ENCODE data around the gene A1CF.

DNA sequence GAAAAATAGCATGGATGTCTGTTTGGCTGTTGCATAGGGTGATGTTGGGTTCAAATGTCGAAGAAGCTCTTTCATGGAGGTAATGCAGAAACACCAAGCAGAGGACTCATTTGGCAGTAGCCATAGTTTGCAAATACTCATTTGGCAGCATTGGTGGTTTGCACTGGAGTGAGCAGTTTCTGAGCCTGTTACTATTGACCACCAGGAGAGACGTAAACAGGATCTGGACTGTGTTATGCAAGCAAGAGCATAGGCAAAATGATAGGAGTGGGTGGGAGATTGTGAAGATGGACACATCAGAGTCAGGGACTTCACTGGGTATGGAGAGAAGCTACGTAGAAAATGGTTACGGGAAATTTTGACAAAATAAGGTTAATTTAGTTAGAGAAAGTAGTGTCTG, 22.9 kb upstream of the A1CF start:
- no peak for TF ChIP-seq POLR2AphosphoS5 (IDR thresholded peaks at IDR 0.05; ENCODE audit: low read depth)
- TF ChIP-seq, protein P1, sequence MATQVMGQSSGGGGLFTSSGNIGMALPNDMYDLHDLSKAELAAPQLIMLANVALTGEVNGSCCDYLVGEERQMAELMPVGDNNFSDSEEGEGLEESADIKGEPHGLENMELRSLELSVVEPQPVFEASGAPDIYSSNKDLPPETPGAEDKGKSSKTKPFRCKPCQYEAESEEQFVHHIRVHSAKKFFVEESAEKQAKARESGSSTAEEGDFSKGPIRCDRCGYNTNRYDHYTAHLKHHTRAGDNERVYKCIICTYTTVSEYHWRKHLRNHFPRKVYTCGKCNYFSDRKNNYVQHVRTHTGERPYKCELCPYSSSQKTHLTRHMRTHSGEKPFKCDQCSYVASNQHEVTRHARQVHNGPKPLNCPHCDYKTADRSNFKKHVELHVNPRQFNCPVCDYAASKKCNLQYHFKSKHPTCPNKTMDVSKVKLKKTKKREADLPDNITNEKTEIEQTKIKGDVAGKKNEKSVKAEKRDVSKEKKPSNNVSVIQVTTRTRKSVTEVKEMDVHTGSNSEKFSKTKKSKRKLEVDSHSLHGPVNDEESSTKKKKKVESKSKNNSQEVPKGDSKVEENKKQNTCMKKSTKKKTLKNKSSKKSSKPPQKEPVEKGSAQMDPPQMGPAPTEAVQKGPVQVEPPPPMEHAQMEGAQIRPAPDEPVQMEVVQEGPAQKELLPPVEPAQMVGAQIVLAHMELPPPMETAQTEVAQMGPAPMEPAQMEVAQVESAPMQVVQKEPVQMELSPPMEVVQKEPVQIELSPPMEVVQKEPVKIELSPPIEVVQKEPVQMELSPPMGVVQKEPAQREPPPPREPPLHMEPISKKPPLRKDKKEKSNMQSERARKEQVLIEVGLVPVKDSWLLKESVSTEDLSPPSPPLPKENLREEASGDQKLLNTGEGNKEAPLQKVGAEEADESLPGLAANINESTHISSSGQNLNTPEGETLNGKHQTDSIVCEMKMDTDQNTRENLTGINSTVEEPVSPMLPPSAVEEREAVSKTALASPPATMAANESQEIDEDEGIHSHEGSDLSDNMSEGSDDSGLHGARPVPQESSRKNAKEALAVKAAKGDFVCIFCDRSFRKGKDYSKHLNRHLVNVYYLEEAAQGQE (IDR thresholded peaks at IDR 0.05; ENCODE audit: unreplicated experiment) = no peak
- TF ChIP-seq, protein P2, sequence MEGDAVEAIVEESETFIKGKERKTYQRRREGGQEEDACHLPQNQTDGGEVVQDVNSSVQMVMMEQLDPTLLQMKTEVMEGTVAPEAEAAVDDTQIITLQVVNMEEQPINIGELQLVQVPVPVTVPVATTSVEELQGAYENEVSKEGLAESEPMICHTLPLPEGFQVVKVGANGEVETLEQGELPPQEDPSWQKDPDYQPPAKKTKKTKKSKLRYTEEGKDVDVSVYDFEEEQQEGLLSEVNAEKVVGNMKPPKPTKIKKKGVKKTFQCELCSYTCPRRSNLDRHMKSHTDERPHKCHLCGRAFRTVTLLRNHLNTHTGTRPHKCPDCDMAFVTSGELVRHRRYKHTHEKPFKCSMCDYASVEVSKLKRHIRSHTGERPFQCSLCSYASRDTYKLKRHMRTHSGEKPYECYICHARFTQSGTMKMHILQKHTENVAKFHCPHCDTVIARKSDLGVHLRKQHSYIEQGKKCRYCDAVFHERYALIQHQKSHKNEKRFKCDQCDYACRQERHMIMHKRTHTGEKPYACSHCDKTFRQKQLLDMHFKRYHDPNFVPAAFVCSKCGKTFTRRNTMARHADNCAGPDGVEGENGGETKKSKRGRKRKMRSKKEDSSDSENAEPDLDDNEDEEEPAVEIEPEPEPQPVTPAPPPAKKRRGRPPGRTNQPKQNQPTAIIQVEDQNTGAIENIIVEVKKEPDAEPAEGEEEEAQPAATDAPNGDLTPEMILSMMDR (conservative IDR thresholded peaks at IDR 0.05; ENCODE audit: low read depth in 2 of 2) = no peak
- no peak for TF ChIP-seq EZH2phosphoT487 (IDR thresholded peaks at IDR 0.05; ENCODE audit: unreplicated experiment)
- no peak for TF ChIP-seq EZH2 (IDR thresholded peaks at IDR 0.05; ENCODE audit: low read depth, unreplicated experiment)
